ENCODE measurements around the gene SNX12. TPM values are rescaled to one million over a fixed set of nuclear protein-coding genes. Genes with fewer than 3 reads are reported as not detected.

Gene SNX12
- total RNA-seq, 1 experiment from 2014 or later: 43.7 TPM

- no peak for DNase-seq (ENCODE audit: low read depth, low spot score)
- H3K9me2 ChIP-seq (ENCODE audit: insufficient read depth): no peaks in the 10 kb centered on the region
- H2AFZ ChIP-seq (ENCODE audit: low read depth, low read length, poor library complexity, severe bottlenecking): no peak overlapping the region
- no peaks in the 10 kb centered on the region for H4K20me1 ChIP-seq (ENCODE audit: insufficient read depth)
- H3K9me3 ChIP-seq (ENCODE audit: control insufficient read depth in 1 of 2, insufficient read depth in 1 of 2, low read depth in 1 of 2, low read length in 2 of 2): no peaks in the 10 kb centered on the region
- no peak for TF ChIP-seq MAX (IDR thresholded peaks at IDR 0.05)
- no peak for TF ChIP-seq CTCF (IDR thresholded peaks at IDR 0.05 in 2 of 3, conservative IDR thresholded peaks at IDR 0.05 in 1 of 3; ENCODE audit: borderline replicate concordance in 1 of 3, insufficient read depth in 1 of 3, low read depth in 2 of 3, low read length in 2 of 3)
- TF ChIP-seq CEBPB (IDR thresholded peaks at IDR 0.05; ENCODE audit: low read depth): no peak
- TF ChIP-seq SIN3A (IDR thresholded peaks at IDR 0.05; ENCODE audit: low read depth): no peak
- TF ChIP-seq JUND (IDR thresholded peaks at IDR 0.05): no peak
- TF ChIP-seq ZNF274 (IDR thresholded peaks at IDR 0.05; ENCODE audit: low read depth, low read length): no peak
- TF ChIP-seq EZH2 (IDR thresholded peaks at IDR 0.05): no peak
- intact Hi-C loops (cut with micrococcal nuclease): no loop called here
- ChIA-PET POLR2A (no interaction called here), CTCF (no interaction called here), RAD21 (ENCODE audit: low non-redundant PET in 1 of 2, low total read pairs in 2 of 2, uncharacterized antibody in 2 of 2, unreplicated experiment in 2 of 2) (no interaction called here)
- H3K27me3 ChIP-seq (ENCODE audit: insufficient read depth, low read length): no peaks in the 10 kb centered on the region
- BruUV-seq (replicated peaks): no TSS peak
- H3K4me3 ChIP-seq (replicated peaks in 1 of 2; ENCODE audit: low read depth in 1 of 2, low read length in 2 of 2): no peak overlapping the region
- H3K4me2 ChIP-seq (ENCODE audit: low read length): no peak overlapping the region
- H3K9ac ChIP-seq (ENCODE audit: low read length): no peak overlapping the region
- ATAC-seq: no peak
- H3K27ac ChIP-seq (ENCODE audit: low read depth, low read length): no peak overlapping the region
- no peaks in the 10 kb centered on the region for H3K36me3 ChIP-seq (ENCODE audit: control insufficient read depth in 1 of 2, insufficient read depth in 2 of 2, low read length in 2 of 2)
- no peaks in the 10 kb centered on the region for H3K79me2 ChIP-seq (ENCODE audit: insufficient read depth, low read length)
- H3K4me1 ChIP-seq (ENCODE audit: control insufficient read depth in 1 of 2, insufficient read depth in 2 of 2, low read length in 2 of 2): no peaks in the 10 kb centered on the region
These were observed 17.8 kb upstream of the SNX12 start for GRCh38 chrX:71085900-71086299.

GRCh38 chrX:71082822-71083221 is 14.7 kb upstream of the SNX12 start:
- no peaks in the 10 kb centered on the region for H3K79me2 ChIP-seq (ENCODE audit: insufficient read depth, low read length)
- H4K20me1 ChIP-seq (ENCODE audit: insufficient read depth): no peaks in the 10 kb centered on the region
- ChIA-PET RAD21 (ENCODE audit: low non-redundant PET in 1 of 2, low total read pairs in 2 of 2, uncharacterized antibody in 2 of 2, unreplicated experiment in 2 of 2) (no interaction called here), CTCF (no interaction called here), POLR2A (no interaction called here)
- no peaks in the 10 kb centered on the region for H3K36me3 ChIP-seq (ENCODE audit: control insufficient read depth in 1 of 2, insufficient read depth in 2 of 2, low read length in 2 of 2)
- no peaks in the 10 kb centered on the region for H3K27me3 ChIP-seq (ENCODE audit: insufficient read depth, low read length)
- no TSS peak for BruUV-seq (replicated peaks)
- H2AFZ ChIP-seq (ENCODE audit: low read depth, low read length, poor library complexity, severe bottlenecking): no peak overlapping the region
- ATAC-seq (no peak), DNase-seq (ENCODE audit: low read depth, low spot score) (no peak)
- H3K4me3 ChIP-seq (replicated peaks in 1 of 2; ENCODE audit: low read depth in 1 of 2, low read length in 2 of 2): no peak overlapping the region
- H3K9me2 ChIP-seq (ENCODE audit: insufficient read depth): no peaks in the 10 kb centered on the region
- H3K27ac ChIP-seq (ENCODE audit: low read depth, low read length): no peak overlapping the region
- TF ChIP-seq ZBTB33 (IDR thresholded peaks at IDR 0.05; ENCODE audit: extremely low read depth, insufficient replicate concordance, low read length) (no peak), RAD21 (IDR thresholded peaks at IDR 0.05; ENCODE audit: low read depth) (no peak), JUND (IDR thresholded peaks at IDR 0.05) (no peak), REST (IDR thresholded peaks at IDR 0.05; ENCODE audit: low read depth) (no peak), EZH2 (IDR thresholded peaks at IDR 0.05) (no peak), FOSL1 (IDR thresholded peaks at IDR 0.05; ENCODE audit: low read depth) (no peak)
- H3K4me1 ChIP-seq (ENCODE audit: control insufficient read depth in 1 of 2, insufficient read depth in 2 of 2, low read length in 2 of 2): no peaks in the 10 kb centered on the region
- H3K9me3 ChIP-seq (ENCODE audit: control insufficient read depth in 1 of 2, insufficient read depth in 1 of 2, low read depth in 1 of 2, low read length in 2 of 2): no peaks in the 10 kb centered on the region
- H3K9ac ChIP-seq (ENCODE audit: low read length): no peak overlapping the region
- intact Hi-C loops (cut with micrococcal nuclease): no loop called here
- no peak overlapping the region for H3K4me2 ChIP-seq (ENCODE audit: low read length)

All from HCT116 (cell line).